ENCODE results near the gene PCSK2.

Gene PCSK2

DNA sequence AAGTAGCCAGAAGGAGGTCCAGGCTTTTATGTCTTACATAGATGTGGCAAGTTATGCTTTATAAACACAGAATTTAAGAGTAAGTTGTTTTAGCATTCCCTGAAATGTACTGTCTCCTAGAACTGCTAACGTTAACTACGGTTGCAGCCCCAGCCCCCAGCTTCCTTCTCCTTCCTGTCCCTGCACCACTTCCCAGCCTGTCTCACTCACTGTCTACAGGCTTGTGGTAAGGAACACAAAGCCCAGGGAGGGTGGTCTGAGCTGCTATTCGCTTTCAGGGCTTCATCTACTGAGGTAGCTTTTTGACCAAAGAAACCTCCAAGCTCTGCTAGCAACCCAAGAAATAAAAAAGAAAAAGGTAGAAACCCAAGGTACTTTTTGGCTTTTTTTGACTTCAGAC lies 35.9 kb downstream of the PCSK2 start:
- no peak for DNase-seq

DNA sequence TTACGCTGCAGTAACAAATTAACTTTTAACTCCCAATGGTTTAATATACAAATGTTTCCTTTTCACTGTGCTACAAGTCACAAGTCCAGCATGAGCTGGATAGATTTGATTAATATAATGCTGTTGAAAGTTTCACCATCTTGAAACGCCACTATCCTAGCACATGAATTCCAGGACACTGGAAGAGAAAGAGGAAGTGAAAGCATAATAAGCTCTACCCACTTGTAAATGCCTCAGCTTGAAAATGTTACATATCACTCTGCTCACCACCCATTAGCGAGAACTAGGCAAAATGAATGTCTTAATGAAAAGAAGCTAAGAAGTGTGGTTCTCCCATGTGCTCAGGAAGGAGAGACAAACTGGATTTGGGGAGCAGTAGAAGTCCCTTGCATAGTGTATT lies 46.9 kb downstream of the PCSK2 start:
- no peak for DNase-seq

DNA sequence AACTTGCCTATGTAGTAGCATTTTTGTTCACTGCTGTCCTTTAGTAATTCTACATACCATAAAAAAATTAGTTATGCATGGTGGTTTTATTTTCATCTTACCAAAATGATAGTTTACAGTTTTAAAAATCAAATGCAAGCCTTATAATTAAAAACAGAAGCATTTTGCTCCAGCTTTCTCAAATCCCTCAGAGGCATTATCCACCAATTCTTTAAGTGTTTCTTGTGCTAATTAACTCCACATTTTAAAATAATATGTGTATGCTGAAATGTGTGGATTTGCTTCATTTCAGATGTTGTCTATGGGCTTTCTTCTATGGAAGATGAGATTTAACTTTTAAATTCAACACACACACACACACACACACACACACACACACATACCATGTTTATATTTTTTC lies 49.3 kb downstream of the PCSK2 start:
- DNase-seq = no peak

DNA sequence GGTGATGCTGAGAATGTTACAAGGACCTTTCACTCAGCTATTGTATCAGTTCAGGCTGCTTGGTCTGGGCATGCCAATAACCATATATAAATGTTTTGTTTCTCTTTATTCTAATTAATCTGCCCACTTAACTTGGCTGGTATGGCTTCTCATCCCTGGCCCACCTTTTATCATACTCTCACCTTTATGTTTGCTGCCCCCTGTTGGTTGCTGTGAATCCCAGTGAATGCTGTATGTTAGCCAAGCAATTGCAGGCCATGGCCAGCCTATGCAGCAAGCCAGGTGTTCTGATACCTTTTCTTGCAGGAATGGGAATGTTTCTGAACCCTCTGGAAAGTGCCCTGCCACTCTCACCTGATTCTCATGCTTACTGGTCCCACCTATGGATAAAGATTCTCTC lies 54.6 kb downstream of the PCSK2 start:
- DNase-seq = no peak

DNA sequence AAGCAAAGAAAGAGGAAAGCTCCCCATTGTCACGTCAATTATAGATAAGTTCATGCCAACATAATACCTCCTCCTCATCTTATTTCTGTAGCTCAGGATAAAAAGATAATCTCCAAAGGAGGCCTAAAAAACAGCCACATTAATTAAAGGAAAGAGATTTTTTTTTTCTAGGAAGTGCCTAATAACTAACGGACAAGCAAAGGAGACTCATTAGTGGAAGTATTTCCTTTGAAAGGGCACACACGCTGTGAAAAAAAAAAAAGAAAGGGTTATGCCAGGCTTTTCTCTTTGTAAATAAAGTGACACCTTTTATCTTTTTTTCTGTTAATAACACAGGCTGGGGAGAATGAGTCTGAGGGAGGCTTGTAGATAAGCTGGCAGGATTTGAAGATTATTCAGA lies 55.7 kb downstream of the PCSK2 start:
- no peak for DNase-seq

DNA sequence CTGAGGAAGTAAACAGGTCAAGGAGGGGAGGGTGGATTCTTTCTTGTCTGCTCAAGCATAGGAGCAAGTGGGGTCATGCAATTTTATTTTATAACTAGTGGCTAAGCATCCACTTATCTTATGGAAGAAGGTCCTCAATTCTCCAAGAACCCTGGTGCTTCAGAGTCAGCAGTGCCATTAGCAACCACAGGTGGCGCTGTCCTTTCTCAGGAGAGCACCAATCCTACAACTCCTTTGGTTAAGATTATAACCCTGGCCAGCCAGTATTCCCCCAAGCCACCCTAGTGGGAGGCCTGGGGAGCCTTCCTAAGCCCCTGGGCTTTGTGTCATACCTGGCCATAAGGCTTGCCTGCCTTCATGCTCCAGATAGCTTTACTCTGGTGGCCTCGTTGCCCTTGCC lies 60.7 kb downstream of the PCSK2 start:
- DNase-seq = no peak

GRCh38 chr20:17287998-17288397 lies 61.2 kb downstream of the PCSK2 start:
- DNase-seq = no peak

- no peak for DNase-seq
Measured at GRCh38 chr20:17295151-17295726, 68.4 kb downstream of the PCSK2 start.

GRCh38 chr20:17295991-17296390 lies 69.2 kb downstream of the PCSK2 start:
- DNase-seq = no peak

DNA sequence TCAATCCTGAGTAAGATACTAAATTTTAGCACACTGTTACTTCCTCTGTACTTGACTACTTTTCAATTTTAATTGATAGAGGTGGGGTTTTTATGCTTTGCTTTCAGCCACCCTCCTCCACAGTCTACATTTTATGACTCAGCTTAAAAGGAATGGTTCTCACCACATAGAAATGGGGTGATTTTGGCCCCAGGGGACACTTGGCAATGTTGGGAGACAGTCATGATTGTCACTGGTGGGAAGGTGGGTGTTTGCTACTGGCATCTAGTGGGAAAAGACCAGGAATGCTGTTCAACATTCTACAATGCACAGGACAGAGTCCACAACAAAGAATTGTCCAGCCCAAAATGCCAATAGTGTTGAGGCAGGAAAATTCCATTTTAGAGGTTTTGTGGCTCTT lies 71.3 kb downstream of the PCSK2 start:
- no peak for DNase-seq

DNA sequence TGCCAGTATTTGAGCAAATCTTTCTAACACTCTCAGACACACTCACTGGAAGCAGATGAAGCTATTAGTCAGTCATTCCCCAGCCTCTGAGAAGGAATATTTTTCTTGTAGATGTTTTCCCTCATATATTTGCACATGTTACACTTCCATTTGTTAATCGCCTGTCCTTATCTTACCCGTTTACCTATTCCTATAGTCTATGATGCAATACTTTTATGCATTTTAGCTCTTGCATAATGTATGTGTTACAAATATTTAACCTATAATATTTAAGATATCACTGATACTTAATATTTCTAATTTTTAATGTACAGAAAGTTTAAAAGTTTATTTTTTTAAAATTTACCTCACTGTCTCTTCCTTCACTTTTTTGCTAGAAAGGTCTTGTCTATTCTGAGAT lies 71.9 kb downstream of the PCSK2 start:
- no peak for DNase-seq

GRCh38 chr20:17300113-17300512 lies 73.3 kb downstream of the PCSK2 start:
- no peak for DNase-seq

DNA sequence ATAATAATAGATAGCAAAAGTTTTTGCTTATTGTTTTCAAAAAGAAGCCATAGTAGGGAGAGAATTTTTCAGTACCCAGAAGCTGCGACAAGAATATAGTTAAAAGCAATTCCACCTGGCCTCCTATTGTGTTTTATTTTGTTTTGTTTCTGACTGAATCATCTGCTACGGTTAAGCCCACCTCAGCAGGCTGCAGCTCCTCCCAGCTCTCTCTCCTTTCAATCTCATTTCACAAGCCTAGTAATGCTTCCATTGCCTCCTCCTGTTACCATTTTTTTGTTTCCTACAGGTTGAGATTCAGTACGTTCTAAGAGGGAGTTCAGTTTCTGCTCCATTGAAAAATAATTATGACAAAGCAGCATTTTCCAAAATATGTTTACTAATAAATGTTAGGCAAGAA lies 77.9 kb downstream of the PCSK2 start:
- no peak for DNase-seq

DNA sequence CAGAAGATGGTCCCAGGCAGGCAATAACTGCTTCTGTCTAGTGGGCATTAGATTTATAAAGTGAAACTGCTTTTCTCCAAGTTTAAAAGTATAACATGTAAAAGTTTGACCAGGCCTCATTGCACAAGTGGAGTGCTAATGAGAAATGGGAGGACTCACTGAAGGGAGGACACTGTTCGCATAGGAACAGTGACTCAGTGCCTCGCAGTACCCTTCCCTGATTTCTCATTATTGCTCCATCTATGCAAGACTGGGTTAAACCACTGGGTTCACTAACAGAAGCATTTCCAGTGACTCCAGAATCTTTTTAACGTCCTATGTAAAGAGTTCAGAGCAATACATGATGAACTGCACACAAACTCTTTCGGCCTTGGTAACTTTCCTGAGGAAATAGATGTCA lies 79.6 kb downstream of the PCSK2 start:
- DNase-seq = no peak

GRCh38 chr20:17314264-17314663 lies 87.4 kb downstream of the PCSK2 start:
- DNase-seq = no peak

GRCh38 chr20:17315407-17316231 lies 88.8 kb downstream of the PCSK2 start:
- DNase-seq = no peak

DNA sequence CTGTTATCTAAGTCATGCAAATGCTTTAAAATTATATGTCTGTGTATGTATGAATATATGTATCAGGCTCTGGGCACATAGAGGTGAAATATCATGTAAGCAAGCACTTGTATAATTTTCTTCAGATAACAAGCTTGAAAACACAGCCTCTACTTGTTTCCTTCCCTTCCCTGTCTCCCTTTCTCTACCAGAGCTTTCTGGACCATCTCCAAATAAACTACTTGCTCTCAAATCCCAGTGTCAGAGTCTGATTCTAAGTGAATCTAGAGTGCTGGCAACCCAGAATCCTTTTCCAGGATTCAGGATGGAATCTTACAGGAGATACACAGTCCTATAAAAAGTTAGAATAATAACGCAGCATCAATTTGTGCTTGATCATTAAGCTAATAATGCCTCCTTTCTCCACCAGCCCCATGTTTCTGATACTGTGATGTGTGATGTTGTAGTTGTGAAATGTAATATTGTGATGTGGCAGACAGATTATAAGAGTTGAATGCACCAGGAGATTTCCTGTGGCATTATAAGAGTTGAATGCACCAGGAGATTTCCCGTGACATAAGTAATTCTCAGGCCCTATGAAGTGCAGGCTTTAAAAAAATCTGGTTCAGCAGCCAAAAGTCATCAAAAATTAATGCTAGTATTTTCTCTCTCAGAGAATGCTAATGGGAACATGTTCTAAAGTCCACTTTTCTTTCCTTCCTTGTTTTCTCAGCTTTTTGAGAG lies 89.6 kb downstream of the PCSK2 start:
- DNase-seq = no peak

DNA sequence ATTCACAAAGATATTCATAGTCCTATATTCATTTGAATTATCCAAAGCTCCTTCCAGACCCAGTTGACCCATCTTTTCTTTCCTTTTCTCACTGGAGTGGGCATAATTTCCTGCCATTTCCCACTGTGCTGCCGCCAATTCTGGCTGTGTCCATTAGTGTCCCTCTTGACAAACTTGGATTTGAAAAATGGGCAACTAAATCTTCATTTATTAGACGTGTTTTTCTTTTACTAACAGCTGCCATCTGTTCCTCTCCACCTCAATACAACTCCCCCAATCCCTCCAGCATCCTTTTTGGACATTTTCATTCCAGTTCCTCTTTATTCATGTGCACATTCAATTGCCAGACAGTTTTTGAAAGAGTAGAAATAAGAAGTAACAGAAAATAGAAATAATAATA lies 90.5 kb downstream of the PCSK2 start:
- DNase-seq = no peak

DNA sequence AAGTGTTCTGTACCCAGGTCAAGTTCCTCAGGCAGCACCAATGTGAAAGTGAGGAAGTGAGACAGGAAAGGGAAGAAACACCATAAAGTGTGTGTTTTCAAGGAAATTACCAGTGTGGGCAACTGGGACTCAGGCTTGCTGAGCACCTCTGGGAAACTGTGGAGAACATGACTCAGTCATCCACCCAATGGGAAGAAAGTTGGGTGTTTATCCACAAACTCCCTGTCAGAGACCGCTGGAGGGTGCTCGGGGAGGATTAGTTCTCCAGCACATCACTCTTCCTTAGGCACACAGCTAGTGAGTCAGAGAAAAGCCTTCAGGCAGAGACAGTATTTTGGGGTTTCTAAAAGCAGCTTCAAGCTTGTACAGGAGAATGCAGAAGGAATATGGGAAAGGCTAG lies 93.6 kb downstream of the PCSK2 start:
- no peak for DNase-seq

DNA sequence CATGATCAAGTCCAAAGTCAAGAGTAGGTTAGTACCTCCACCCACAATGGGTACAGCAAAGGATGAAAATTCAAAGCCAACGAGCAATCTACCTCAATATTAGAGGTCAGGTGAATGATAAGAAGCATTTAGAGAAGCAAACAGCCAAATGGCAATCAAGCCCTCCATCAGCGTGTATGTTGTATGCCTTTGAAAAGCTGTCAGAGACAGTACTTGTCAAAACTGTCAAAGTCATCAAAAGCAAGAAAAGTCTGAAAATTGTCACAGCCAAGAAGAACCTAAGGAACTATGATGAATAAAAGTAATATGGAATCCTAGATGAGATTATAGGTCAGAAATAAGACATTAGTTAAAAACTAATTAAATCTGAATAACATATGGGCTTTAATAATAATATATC lies 99.3 kb downstream of the PCSK2 start:
- DNase-seq = no peak

GRCh38 chr20:17327185-17328148 lies 100.6 kb downstream of the PCSK2 start:
- no peak for DNase-seq

DNA sequence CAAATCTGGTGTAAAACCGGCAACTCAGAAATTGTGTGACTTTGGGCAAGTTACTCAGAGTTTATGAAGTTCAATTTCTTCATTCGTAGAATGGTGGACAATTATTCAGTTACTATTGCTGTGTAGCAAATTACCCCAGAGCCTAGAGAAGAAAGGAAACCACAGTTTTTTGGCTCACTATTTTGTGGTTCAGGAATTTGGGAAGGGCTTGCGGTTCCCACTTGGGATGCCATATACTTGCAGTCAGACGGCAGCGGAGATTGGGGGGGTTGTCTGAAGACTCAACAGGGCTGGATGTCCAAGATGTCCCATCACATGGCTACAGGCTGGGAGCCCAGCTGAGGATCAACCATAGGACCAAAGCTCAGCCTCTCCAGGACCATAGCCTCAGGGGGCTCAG lies 108.1 kb downstream of the PCSK2 start:
- DNase-seq = no peak

- no peak for DNase-seq
Measured at GRCh38 chr20:17339000-17339399, 112.2 kb downstream of the PCSK2 start.

All from effector CD8-positive, alpha-beta T cell (primary cell).